Measurements from ENCODE around the gene EVI2A. TPM values are rescaled to one million over a fixed set of nuclear protein-coding genes. Genes with fewer than 3 reads are reported as not detected.
A peak's percentile ranks its signal among the peaks of the same experiment; 100 is the strongest.

Gene EVI2A
- total RNA-seq, 2 experiments from 2014 or later = 40.4 to 44.2 TPM

DNA sequence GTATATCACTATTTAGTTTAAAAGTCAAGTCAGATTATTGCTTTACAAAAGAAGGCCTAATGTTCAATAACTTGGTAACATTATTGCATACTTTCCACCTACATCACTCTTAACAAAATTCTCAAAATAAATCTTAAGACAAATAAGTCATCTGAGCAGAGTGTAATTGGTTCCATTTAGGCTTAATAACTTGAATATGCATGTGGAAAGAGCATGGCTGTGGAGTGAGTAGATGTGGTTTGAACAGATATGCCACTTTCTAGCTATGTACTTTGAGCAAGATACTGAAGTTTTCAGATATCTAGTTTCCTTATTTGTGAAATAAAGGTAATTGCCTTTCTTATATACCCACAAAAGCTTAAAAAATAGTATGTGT lies 6.7 kb upstream of the EVI2A start:
- H3K27ac Mint-ChIP-seq = no peak overlapping the region

GRCh38 chr17:31327534-31328159 lies 6.2 kb upstream of the EVI2A start:
- DNase-seq (no peak), ATAC-seq (no peak)
- H3K27ac Mint-ChIP-seq = no peak overlapping the region
- no peaks in the 10 kb centered on the region for H3K27me3 Mint-ChIP-seq (ENCODE audit: low read depth)
- H3K36me3 Mint-ChIP-seq (ENCODE audit: low read depth) = peaks cover 12% of the 10 kb centered on the region
- H3K4me3 Mint-ChIP-seq = no peak overlapping the region
- peaks cover 20% of the 10 kb centered on the region for H3K4me1 Mint-ChIP-seq (ENCODE audit: low read depth)
- ChIA-PET CTCF (no interaction called here), POLR2A (interaction anchor here (1.4 kb wide), 1 partner anchor 17 kb away, joined by 6 read pairs; no protein-coding TSS in a partner anchor)
- no peaks in the 10 kb centered on the region for H3K9me3 Mint-ChIP-seq (ENCODE audit: insufficient read depth)

More for the DNA sequence above, 6.7 kb upstream of the EVI2A start:
- ChIA-PET POLR2A (interaction anchor here (1.4 kb wide), 1 partner anchor 17 kb away, joined by 6 read pairs; no protein-coding TSS in a partner anchor), CTCF (no interaction called here)
- DNase-seq (no peak), ATAC-seq (no peak)
- Mint-ChIP-seq H3K9me3 (ENCODE audit: insufficient read depth) (no peaks in the 10 kb centered on the region), H3K4me1 (ENCODE audit: low read depth) (peaks cover 18% of the 10 kb centered on the region), H3K27me3 (ENCODE audit: low read depth) (no peaks in the 10 kb centered on the region), H3K36me3 (ENCODE audit: low read depth) (peaks cover 12% of the 10 kb centered on the region), H3K4me3 (no peak overlapping the region)

GRCh38 chr17:31323551-31323950 lies 2.1 kb upstream of the EVI2A start:
- H3K36me3 Mint-ChIP-seq (ENCODE audit: low read depth) = peaks cover 27% of the 10 kb centered on the region
- ChIA-PET POLR2A (interaction anchor here (0.6 to 6.2 kb wide), 3 partner anchors 12 to 21 kb away, joined by 3 to 185 read pairs (median 4); partner anchors contain the start of gene EVI2B), CTCF (interaction anchor here (0.6 kb wide), 1 partner anchor 20 kb away, joined by 3 read pairs; no protein-coding TSS in a partner anchor)
- no peak overlapping the region for H3K4me3 Mint-ChIP-seq
- H3K4me1 Mint-ChIP-seq (ENCODE audit: low read depth) = peaks cover 28% of the 10 kb centered on the region
- no peaks in the 10 kb centered on the region for H3K9me3 Mint-ChIP-seq (ENCODE audit: insufficient read depth)
- peak overlapping the region; percentile 60 for H3K27ac Mint-ChIP-seq
- DNase-seq (no peak), ATAC-seq (no peak)
- H3K27me3 Mint-ChIP-seq (ENCODE audit: low read depth) = no peaks in the 10 kb centered on the region

GRCh38 chr17:31321966-31322365 lies 544 bp upstream of the EVI2A start:
- peak overlapping the region; percentile 93 for H3K27ac Mint-ChIP-seq
- peak; percentile 55 for DNase-seq

DNA sequence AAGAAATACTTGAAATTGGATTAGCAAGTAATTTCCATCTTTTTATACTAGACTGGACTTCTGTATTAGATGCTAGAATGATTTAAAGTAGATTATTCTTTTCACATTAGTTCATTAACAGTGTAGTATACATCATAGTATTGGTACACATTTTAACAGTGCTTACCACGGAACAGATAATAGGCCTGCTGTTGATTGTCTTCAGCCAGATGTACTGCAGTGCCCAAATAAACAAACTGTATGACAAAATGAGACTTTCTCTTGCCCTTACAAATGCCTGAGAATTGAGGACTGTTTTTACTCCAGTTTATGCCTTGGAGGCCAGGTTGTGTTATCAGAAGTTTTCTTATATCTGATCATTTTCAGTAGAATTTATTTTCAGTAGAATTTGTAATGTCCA lies 631 bp downstream of the EVI2A start:
- peaks cover 33% of the 10 kb centered on the region for H3K36me3 Mint-ChIP-seq (ENCODE audit: low read depth)
- CTCF ChIA-PET = interaction anchor here (3.2 kb wide), 1 partner anchor 10 kb away, joined by 24 read pairs; no protein-coding TSS in a partner anchor
- H3K9me3 Mint-ChIP-seq (ENCODE audit: insufficient read depth) = no peaks in the 10 kb centered on the region
- ATAC-seq (no peak), DNase-seq (no peak)
- POLR2A ChIA-PET = interaction anchor here (1.0 to 6.2 kb wide), 5 partner anchors 9 to 188 kb away, joined by 3 to 185 read pairs (median 5); partner anchors contain the start of gene EVI2B
- H3K27ac Mint-ChIP-seq = peak overlapping the region; percentile 93
- H3K4me3 Mint-ChIP-seq = peak overlapping the region; percentile 74
- peaks cover 35% of the 10 kb centered on the region for H3K4me1 Mint-ChIP-seq (ENCODE audit: low read depth)
- H3K27me3 Mint-ChIP-seq (ENCODE audit: low read depth) = no peaks in the 10 kb centered on the region

More at GRCh38 chr17:31321966-31322365, 544 bp upstream of the EVI2A start:
- peak; percentile 27 for ATAC-seq
- ChIA-PET POLR2A (interaction anchor here (0.7 to 6.2 kb wide), 6 partner anchors 10 to 352 kb away, joined by 3 to 185 read pairs (median 4); partner anchors contain the start of gene EVI2B), CTCF (interaction anchor here (1.4 to 3.2 kb wide), 2 partner anchors 11 to 51 kb away, joined by 7 to 24 read pairs; no protein-coding TSS in a partner anchor)
- Mint-ChIP-seq H3K36me3 (ENCODE audit: low read depth) (peaks cover 28% of the 10 kb centered on the region), H3K27me3 (ENCODE audit: low read depth) (no peaks in the 10 kb centered on the region), H3K4me3 (peak overlapping the region; percentile 74), H3K4me1 (ENCODE audit: low read depth) (peaks cover 23% of the 10 kb centered on the region), H3K9me3 (ENCODE audit: insufficient read depth) (no peaks in the 10 kb centered on the region)

- no peak for DNase-seq
- H3K27me3 Mint-ChIP-seq (ENCODE audit: low read depth) = no peaks in the 10 kb centered on the region
- H3K27ac Mint-ChIP-seq = peak overlapping the region; percentile 93
- no peaks in the 10 kb centered on the region for H3K9me3 Mint-ChIP-seq (ENCODE audit: insufficient read depth)
- H3K36me3 Mint-ChIP-seq (ENCODE audit: low read depth) = peaks cover 35% of the 10 kb centered on the region
- peak overlapping the region; percentile 74 for H3K4me3 Mint-ChIP-seq
- H3K4me1 Mint-ChIP-seq (ENCODE audit: low read depth) = peaks cover 39% of the 10 kb centered on the region
- POLR2A ChIA-PET = interaction anchor here (0.8 to 6.2 kb wide), 3 partner anchors 9 to 510 kb away, joined by 3 to 185 read pairs (median 4); partner anchors contain the start of gene EVI2B
- CTCF ChIA-PET = interaction anchor here (3.2 kb wide), 1 partner anchor 9 kb away, joined by 24 read pairs; no protein-coding TSS in a partner anchor
- ATAC-seq = no peak
These were observed 1.2 kb downstream of the EVI2A start for GRCh38 chr17:31320241-31320640.

DNA sequence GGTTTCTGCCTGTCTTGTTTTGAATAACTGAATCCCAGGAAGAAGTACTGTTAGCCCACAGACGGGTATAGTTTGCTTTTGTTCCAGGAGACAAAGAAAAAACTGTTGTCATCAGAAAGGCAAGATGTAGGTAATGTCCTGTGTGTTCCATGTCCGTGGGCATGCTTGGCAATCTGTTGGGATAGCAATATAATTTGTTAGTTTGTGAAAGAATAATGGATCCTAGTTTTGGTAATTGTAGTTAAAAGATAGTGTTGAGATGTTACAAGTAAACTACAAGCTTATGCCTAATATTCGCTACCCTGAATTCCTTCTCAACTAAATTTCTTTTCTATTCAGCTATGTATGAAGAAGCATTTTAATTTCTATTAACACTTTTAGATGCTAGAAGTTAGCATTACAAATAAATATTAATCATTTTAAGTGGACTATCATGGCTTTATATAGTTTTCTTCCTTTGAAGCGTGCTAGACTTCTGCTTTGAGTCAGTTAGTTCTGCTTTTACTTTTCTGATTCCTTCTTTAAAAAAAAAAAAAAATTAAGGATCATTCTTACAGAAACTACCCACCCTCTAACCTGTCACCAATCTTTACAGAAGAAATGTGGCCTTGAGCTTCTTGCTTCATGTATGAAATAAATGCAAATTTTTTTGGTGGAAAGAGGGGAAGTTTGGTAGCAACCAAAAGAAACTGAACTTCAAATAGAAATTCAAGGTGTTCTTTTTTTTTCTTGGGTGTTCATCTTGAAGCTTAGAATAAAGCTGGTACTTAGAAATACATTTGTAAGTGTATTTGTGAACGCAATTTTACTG lies 2.4 kb downstream of the EVI2A start:
- Mint-ChIP-seq H3K9me3 (ENCODE audit: insufficient read depth) (peaks cover 7% of the 10 kb centered on the region), H3K27ac (peak overlapping the region; percentile 90), H3K27me3 (ENCODE audit: low read depth) (no peaks in the 10 kb centered on the region), H3K4me3 (peak overlapping the region; percentile 74), H3K4me1 (ENCODE audit: low read depth) (peaks cover 48% of the 10 kb centered on the region), H3K36me3 (ENCODE audit: low read depth) (peaks cover 41% of the 10 kb centered on the region)
- ChIA-PET CTCF (interaction anchor here (0.6 to 3.2 kb wide), 3 partner anchors 8 to 924 kb away, joined by 3 to 24 read pairs (median 3); no protein-coding TSS in a partner anchor), POLR2A (interaction anchor here (0.6 to 6.2 kb wide), 7 partner anchors 7 to 169 kb away, joined by 3 to 185 read pairs (median 3); partner anchors contain the start of gene EVI2B)
- ATAC-seq (no peak), DNase-seq (no peak)

- H3K36me3 Mint-ChIP-seq (ENCODE audit: low read depth) = peaks cover 44% of the 10 kb centered on the region
- DNase-seq (peak; percentile 57), ATAC-seq (peak; percentile 28)
- peak overlapping the region; percentile 74 for H3K4me3 Mint-ChIP-seq
- H3K27ac Mint-ChIP-seq = peak overlapping the region; percentile 90
- H3K9me3 Mint-ChIP-seq (ENCODE audit: insufficient read depth) = peaks cover 7% of the 10 kb centered on the region
- ChIA-PET CTCF (interaction anchor here (0.8 kb wide), 1 partner anchor 9 kb away, joined by 3 read pairs; no protein-coding TSS in a partner anchor), POLR2A (interaction anchor here (0.6 to 6.2 kb wide), 6 partner anchors 7 to 169 kb away, joined by 3 to 185 read pairs (median 3); partner anchors contain the start of gene EVI2B)
- H3K27me3 Mint-ChIP-seq (ENCODE audit: low read depth) = no peaks in the 10 kb centered on the region
- peaks cover 44% of the 10 kb centered on the region for H3K4me1 Mint-ChIP-seq (ENCODE audit: low read depth)
These were observed 3.1 kb downstream of the EVI2A start for GRCh38 chr17:31318298-31318801.

GRCh38 chr17:31314782-31315100 lies 6.7 kb downstream of the EVI2A start:
- Mint-ChIP-seq H3K27me3 (ENCODE audit: low read depth) (no peaks in the 10 kb centered on the region), H3K36me3 (ENCODE audit: low read depth) (peaks cover 51% of the 10 kb centered on the region), H3K9me3 (ENCODE audit: insufficient read depth) (peaks cover 7% of the 10 kb centered on the region), H3K4me1 (ENCODE audit: low read depth) (peaks cover 36% of the 10 kb centered on the region), H3K4me3 (peak overlapping the region; percentile 90), H3K27ac (peak overlapping the region; percentile 92)
- ChIA-PET POLR2A (no interaction called here), CTCF (interaction anchor here (1.1 to 1.3 kb wide), 2 partner anchors 53 to 58 kb away, joined by 3 to 6 read pairs; no protein-coding TSS in a partner anchor)
- no peak for ATAC-seq
- DNase-seq = no peak

DNA sequence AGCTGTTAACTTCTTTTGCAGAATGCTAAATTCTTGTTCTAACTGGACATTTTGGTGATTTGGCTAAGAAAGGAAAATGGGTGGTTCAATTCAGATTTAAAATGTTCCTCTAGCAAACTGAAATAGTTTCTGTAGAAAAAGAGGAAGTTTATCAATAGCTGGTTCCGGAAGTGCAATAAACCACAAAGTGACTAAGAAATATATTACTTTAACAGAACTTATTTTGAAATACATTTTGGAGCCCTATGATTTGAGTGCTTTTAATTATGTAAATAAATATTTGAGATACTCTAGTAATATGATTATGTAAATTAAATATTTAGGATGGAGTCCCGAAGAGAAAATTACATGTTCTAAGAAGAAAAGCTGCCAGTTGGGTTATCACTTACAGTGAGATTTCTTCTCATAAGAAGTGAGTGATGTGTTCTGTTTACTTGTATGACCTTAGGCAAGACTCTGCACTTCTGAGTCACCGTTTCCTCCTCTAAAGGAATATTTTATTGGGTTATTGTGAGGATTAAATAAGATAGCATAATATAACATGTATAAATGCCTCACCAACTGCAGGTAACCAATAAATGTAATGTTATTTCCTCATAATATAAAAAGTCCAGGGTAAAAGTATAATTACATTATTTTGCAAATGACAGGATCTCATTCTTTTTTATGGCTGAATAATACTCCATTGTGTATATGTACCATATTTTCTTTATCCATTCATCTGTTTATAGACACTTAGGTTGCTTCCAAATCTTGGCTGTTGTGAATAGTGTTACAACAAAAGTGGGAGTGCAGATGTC lies 7.2 kb downstream of the EVI2A start, which contains the start of gene EVI2B:
TSS of gene EVI2B (minus strand) at position 73 of the 800 bp plus-strand sequence. CDS start 8,445 bp downstream, outside the sequence.
- H3K9me3 Mint-ChIP-seq (ENCODE audit: insufficient read depth) = peaks cover 7% of the 10 kb centered on the region
- H3K27ac Mint-ChIP-seq = peak within 1 kb of the TSS; percentile 92
- ChIA-PET CTCF (interaction anchor here (1.1 to 1.3 kb wide), 2 partner anchors 54 to 58 kb away, joined by 3 to 6 read pairs; no protein-coding TSS in a partner anchor), POLR2A (interaction anchor here (0.6 to 5.5 kb wide), 4 partner anchors 7 to 408 kb away, joined by 3 to 185 read pairs (median 4); partner anchors contain the start of gene EVI2A)
- H3K4me1 Mint-ChIP-seq (ENCODE audit: low read depth) = peaks cover 40% of the 10 kb centered on the region
- ATAC-seq (peak; percentile 34), DNase-seq (no peak)
- peak within 1 kb of the TSS; percentile 90 for H3K4me3 Mint-ChIP-seq
- peaks cover 50% of the 10 kb centered on the region for H3K36me3 Mint-ChIP-seq (ENCODE audit: low read depth)
- no peaks in the 10 kb centered on the region for H3K27me3 Mint-ChIP-seq (ENCODE audit: low read depth)
